ENCODE measurements around the gene CTSH.

Gene CTSH

DNA sequence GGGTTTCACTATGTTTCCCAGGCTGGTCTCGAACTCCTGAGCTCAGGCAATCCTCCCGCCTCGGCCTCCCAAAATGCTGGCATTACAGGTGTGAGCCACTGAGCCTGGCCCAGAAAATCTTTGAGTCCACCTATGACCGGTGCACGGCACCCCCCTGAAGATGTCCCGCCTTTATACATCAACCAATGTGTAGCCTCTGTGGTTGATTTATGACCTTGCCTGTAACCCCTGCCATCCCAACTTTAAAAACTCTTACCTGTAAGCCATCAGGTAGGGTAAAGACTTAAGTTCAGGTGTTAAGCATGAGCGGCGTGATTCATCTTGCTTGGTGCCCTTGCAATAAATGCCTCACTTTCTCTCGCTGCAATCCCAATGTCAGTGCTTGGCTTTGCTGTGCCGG lies 14.5 kb upstream of the CTSH start:
- Histone ChIP-seq H3K4me3 (ENCODE audit: low read depth, low read length) (no peak overlapping the region), H3K27me3 (replicated peaks) (no peaks in the 10 kb centered on the region), H3K36me3 (replicated peaks) (no peaks in the 10 kb centered on the region), H3K27ac (no peak overlapping the region)
- in situ Hi-C loops (cut with HindIII; ENCODE audit: low pct_ligation_motif_present, low sequenced_read_pairs): no loop called here
- no peak for DNase-seq
- TF ChIP-seq, protein P1, sequence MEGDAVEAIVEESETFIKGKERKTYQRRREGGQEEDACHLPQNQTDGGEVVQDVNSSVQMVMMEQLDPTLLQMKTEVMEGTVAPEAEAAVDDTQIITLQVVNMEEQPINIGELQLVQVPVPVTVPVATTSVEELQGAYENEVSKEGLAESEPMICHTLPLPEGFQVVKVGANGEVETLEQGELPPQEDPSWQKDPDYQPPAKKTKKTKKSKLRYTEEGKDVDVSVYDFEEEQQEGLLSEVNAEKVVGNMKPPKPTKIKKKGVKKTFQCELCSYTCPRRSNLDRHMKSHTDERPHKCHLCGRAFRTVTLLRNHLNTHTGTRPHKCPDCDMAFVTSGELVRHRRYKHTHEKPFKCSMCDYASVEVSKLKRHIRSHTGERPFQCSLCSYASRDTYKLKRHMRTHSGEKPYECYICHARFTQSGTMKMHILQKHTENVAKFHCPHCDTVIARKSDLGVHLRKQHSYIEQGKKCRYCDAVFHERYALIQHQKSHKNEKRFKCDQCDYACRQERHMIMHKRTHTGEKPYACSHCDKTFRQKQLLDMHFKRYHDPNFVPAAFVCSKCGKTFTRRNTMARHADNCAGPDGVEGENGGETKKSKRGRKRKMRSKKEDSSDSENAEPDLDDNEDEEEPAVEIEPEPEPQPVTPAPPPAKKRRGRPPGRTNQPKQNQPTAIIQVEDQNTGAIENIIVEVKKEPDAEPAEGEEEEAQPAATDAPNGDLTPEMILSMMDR (IDR thresholded peaks at IDR 0.05; ENCODE audit: low read depth, low read length, missing control alignments): no peak

DNA sequence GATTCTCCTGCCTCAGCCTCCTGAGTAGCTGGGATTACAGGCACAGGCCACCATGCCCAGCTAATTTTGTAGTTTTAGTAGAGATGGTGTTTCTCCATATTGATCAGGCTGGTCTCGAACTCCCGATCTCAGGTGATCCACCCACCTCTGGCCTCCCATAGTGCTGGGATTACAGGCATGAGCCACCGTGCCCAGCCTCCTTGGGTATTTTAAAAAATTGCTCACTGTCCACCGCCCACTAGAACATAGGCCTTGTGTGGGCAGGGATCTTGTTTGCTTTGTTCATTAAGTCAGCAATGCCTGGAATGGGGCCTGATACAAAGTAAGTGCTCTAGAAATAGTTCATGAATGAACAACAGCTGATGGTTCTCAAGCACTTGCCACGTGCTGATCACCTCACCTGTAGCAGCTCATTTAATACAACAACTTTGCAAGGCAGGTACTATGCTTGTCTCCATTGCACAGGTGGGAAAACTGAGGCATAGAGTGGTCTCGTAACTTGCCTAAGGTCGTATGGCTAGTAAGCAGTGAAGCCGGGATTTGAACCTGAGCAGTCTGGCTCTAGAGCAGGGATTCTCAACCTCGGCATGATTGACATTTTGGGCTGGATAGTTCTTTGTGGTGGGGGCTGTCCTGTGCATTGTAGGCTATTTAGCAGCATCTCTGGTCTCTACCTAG lies 12.7 kb upstream of the CTSH start:
- in situ Hi-C loops (cut with HindIII; ENCODE audit: low pct_ligation_motif_present, low sequenced_read_pairs): no loop called here
- Histone ChIP-seq H3K27ac (no peak overlapping the region), H3K36me3 (replicated peaks) (no peaks in the 10 kb centered on the region), H3K4me3 (ENCODE audit: low read depth, low read length) (no peak overlapping the region), H3K27me3 (replicated peaks) (no peaks in the 10 kb centered on the region)
- no peak for DNase-seq
- TF ChIP-seq, protein P1 (IDR thresholded peaks at IDR 0.05; ENCODE audit: low read depth, low read length, missing control alignments): no peak

DNA sequence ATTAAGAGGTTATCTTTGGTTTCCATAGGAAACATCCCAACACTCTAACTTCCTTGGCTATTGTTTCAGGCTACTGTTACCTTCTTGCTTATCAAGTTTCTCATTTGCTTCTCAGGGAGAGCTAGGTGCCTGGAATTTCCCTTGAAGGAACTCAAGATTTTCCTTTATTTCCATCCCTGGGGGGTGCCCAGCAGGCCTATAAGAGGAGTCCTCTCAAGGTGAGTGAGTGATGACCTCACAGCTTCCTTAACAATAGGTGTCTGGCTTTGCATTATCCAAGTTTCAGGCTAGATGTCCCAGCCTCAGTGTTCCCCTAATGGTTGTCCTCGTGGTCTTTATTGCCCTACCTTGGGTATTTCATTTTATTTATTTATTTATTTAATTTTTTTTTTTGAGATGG lies 12.1 kb upstream of the CTSH start:
- no peaks in the 10 kb centered on the region for H3K27me3 ChIP-seq (replicated peaks)
- no peak overlapping the region for H3K4me3 ChIP-seq (ENCODE audit: low read depth, low read length)
- no peaks in the 10 kb centered on the region for H3K36me3 ChIP-seq (replicated peaks)
- DNase-seq: no peak
- in situ Hi-C loops (cut with HindIII; ENCODE audit: low pct_ligation_motif_present, low sequenced_read_pairs): no loop called here
- TF ChIP-seq, protein P1 (IDR thresholded peaks at IDR 0.05; ENCODE audit: low read depth, low read length, missing control alignments): no peak
- H3K27ac ChIP-seq: no peak overlapping the region

DNA sequence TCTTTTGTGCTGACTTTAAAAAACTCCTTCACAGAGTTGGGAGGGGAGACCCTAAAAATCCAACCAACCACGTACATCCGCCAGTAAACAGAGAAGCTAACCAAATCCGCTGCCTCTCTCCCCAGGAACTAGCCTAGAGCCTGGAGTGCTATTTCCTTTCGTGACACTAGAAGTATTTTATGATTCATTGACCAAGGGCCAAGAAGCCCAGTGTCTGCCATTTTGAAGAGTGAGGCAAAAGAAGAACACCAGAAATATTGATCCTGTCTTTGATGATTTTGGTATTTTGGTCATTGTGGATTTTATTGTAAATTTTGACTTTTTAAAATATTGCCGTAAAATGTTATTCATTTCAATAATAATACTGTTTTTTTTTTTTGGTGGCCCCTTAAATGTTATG lies 10.5 kb upstream of the CTSH start:
- in situ Hi-C loops (cut with HindIII; ENCODE audit: low pct_ligation_motif_present, low sequenced_read_pairs): no loop called here
- no peak for DNase-seq
- Histone ChIP-seq H3K36me3 (replicated peaks) (no peaks in the 10 kb centered on the region), H3K27me3 (replicated peaks) (no peaks in the 10 kb centered on the region), H3K27ac (no peak overlapping the region), H3K4me3 (ENCODE audit: low read depth, low read length) (no peak overlapping the region)
- TF ChIP-seq, protein P1 (IDR thresholded peaks at IDR 0.05; ENCODE audit: low read depth, low read length, missing control alignments): no peak

DNA sequence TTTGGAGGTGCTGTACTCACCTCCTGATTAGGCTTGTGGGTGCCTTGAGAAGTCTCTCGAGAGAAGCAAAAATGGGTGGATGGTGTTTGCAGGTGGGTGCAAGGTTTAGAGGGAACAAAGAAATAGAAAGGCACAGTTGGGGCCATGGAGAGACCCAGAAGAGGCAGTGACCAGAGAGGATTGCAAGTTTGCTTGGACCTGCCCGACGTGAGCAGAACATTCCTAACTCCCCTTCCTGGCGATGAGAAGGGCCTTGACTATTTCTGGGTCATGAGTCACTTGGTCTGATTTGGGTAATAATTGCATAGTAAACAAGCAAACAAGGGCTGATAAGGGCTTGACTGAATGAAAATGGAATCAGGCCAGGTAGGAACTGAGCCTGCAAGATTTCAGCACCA lies 7.0 kb upstream of the CTSH start:
- TF ChIP-seq, protein P1 (IDR thresholded peaks at IDR 0.05; ENCODE audit: low read depth, low read length, missing control alignments): no peak
- Histone ChIP-seq H3K27ac (no peak overlapping the region), H3K4me3 (ENCODE audit: low read depth, low read length) (no peak overlapping the region), H3K36me3 (replicated peaks) (no peaks in the 10 kb centered on the region), H3K27me3 (replicated peaks) (no peaks in the 10 kb centered on the region)
- in situ Hi-C loops (cut with HindIII; ENCODE audit: low pct_ligation_motif_present, low sequenced_read_pairs): no loop called here
- no peak for DNase-seq
